Femur (tissue), 1 donor: ENCODE data around the gene DAAM2.

Experiments
- DNase-seq: peaks from one replicate; pipeline ENCODE4 v3.0.0-alpha.2; 2017

DAAM2 gene

GRCh38 chr6:39912446-39912845 is 120.3 kb downstream of the DAAM2 start:
- DNase-seq = no peak

- DNase-seq = no peak
Measured at GRCh38 chr6:39913391-39913916, 121.3 kb downstream of the DAAM2 start.

- DNase-seq = no peak
Measured at GRCh38 chr6:39914239-39914638, 122.1 kb downstream of the DAAM2 start.

- DNase-seq = no peak
Measured at GRCh38 chr6:39915866-39916265, 123.7 kb downstream of the DAAM2 start.

GRCh38 chr6:39917329-39917728 is 125.2 kb downstream of the DAAM2 start:
- no peak for DNase-seq

GRCh38 chr6:39917981-39918380 is 125.8 kb downstream of the DAAM2 start:
- DNase-seq = no peak

GRCh38 chr6:39918831-39919230 is 126.7 kb downstream of the DAAM2 start:
- DNase-seq = no peak

GRCh38 chr6:39920157-39920556 is 128.0 kb downstream of the DAAM2 start:
- no peak for DNase-seq

GRCh38 chr6:39922821-39923220 is 130.6 kb downstream of the DAAM2 start:
- DNase-seq = peak; percentile 5

- DNase-seq = no peak
Measured at GRCh38 chr6:39923394-39923793, 131.2 kb downstream of the DAAM2 start.

GRCh38 chr6:39923861-39924260 is 131.7 kb downstream of the DAAM2 start:
- no peak for DNase-seq

- DNase-seq = no peak
Measured at GRCh38 chr6:39924283-39924682, 132.1 kb downstream of the DAAM2 start.

- no peak for DNase-seq
Measured at GRCh38 chr6:39925191-39925930, 133.2 kb downstream of the DAAM2 start.

GRCh38 chr6:39925931-39926290 is 133.7 kb downstream of the DAAM2 start:
- DNase-seq = no peak

- DNase-seq = no peak
Measured at GRCh38 chr6:39926668-39927067, 134.5 kb downstream of the DAAM2 start.

GRCh38 chr6:39927159-39927558 is 135.0 kb downstream of the DAAM2 start:
- DNase-seq = no peak

- no peak for DNase-seq
Measured at GRCh38 chr6:39929039-39929732, 137.0 kb downstream of the DAAM2 start.

GRCh38 chr6:39929733-39930461 is 137.7 kb downstream of the DAAM2 start:
- no peak for DNase-seq

- no peak for DNase-seq
Measured at GRCh38 chr6:39930540-39930939, 138.4 kb downstream of the DAAM2 start.

GRCh38 chr6:39931607-39932006 is 139.4 kb downstream of the DAAM2 start:
- no peak for DNase-seq

- DNase-seq = no peak
Measured at GRCh38 chr6:39932386-39932910, 140.3 kb downstream of the DAAM2 start.

- DNase-seq = no peak
Measured at GRCh38 chr6:39933669-39934130, 141.5 kb downstream of the DAAM2 start.

GRCh38 chr6:39934131-39934757 is 142.1 kb downstream of the DAAM2 start, which contains the start of gene MOCS1:
MOCS1 (minus strand) TSS chr6:39934462; CDS start chr6:39934417, 45 bp downstream.
- peak; percentile 76 for DNase-seq
